ENCODE results near the gene LRRC28. TPM values are rescaled to one million over a fixed set of nuclear protein-coding genes. Genes with fewer than 3 reads are reported as not detected.
A peak's percentile ranks its signal among the peaks of the same experiment; 100 is the strongest.

The LRRC28 gene
- total RNA-seq (2021) (28.4 and 30.7 TPM in 2 replicates), Bru-seq, nascent RNA (percentile 68 among the genes with signal in this experiment), BruChase-seq, experiment 1, labeled RNA remaining after a 2-hour chase (percentile 64 among the genes with signal in this experiment), BruChase-seq, experiment 2, labeled RNA remaining after a 6-hour chase (percentile 56 among the genes with signal in this experiment)
- long read RNA-seq, full-length matches to known transcripts: 9 of 23 reads
- long read RNA-seq, partial matches to known transcripts: 4 of 23 reads
- long read RNA-seq, other reads (novel, unspliced or antisense): 10 of 23 reads

GRCh38 chr15:99250857-99251841 lies at the start of gene LRRC28:
LRRC28 (plus strand) TSS chr15:99251481; CDS start chr15:99255958, 4,477 bp downstream.
- Histone ChIP-seq H3K4me3 (ENCODE audit: low read depth, low read length, poor library complexity, severe bottlenecking) (peak within 1 kb of the TSS; percentile 78), H3K9me3 (ENCODE audit: low read depth, low read length, poor library complexity, severe bottlenecking) (no peaks in the 10 kb centered on the region), H3K27ac (ENCODE audit: low read depth, low read length, poor library complexity, severe bottlenecking) (peak within 1 kb of the TSS; percentile 93), H3K27me3 (replicated peaks; ENCODE audit: insufficient read depth, low read depth, low read length, poor library complexity) (no peaks in the 10 kb centered on the region), H3K36me3 (ENCODE audit: insufficient read depth, low read length, poor library complexity, severe bottlenecking) (peaks cover 4% of the 10 kb centered on the region), H3K4me1 (ENCODE audit: insufficient read depth, low read length, poor library complexity, severe bottlenecking) (peaks cover 22% of the 10 kb centered on the region)
- DNase-seq (ENCODE audit: low spot score): peak; percentile 99
- TF ChIP-seq CTCF (conservative IDR thresholded peaks at IDR 0.05; ENCODE audit: low read depth, low read length) (no peak), EZH2 (IDR thresholded peaks at IDR 0.05; ENCODE audit: borderline replicate concordance, low read depth, low read length, poor library complexity, severe bottlenecking) (no peak)
- POLR2A ChIA-PET (ENCODE audit: low non-redundant PET): interaction anchor here (0.6 kb wide), 2 partner anchors 85 to 141 kb away, joined by 3 to 9 read pairs; no protein-coding TSS in a partner anchor
- intact Hi-C loops (cut with micrococcal nuclease; ENCODE audit: unreplicated experiment): no loop called here
- CTCF ChIA-PET: interaction anchor here (1.0 kb wide), 2 partner anchors 146 to 180 kb away, joined by 3 to 5 read pairs; no protein-coding TSS in a partner anchor
- TSS peak; percentile 85 for BruUV-seq (replicated peaks)

- H3K9me3 ChIP-seq (ENCODE audit: low read depth, low read length, poor library complexity, severe bottlenecking): no peaks in the 10 kb centered on the region
- no peaks in the 10 kb centered on the region for H3K36me3 ChIP-seq (ENCODE audit: insufficient read depth, low read length, poor library complexity, severe bottlenecking)
- BruUV-seq (replicated peaks): no TSS peak
- DNase-seq (ENCODE audit: low spot score): no peak
- H3K4me3 ChIP-seq (ENCODE audit: low read depth, low read length, poor library complexity, severe bottlenecking): no peak overlapping the region
- intact Hi-C loops (cut with micrococcal nuclease; ENCODE audit: unreplicated experiment): no loop called here
- no peak overlapping the region for H3K27ac ChIP-seq (ENCODE audit: low read depth, low read length, poor library complexity, severe bottlenecking)
- ChIA-PET CTCF (no interaction called here), POLR2A (ENCODE audit: low non-redundant PET) (no interaction called here)
- no peaks in the 10 kb centered on the region for H3K27me3 ChIP-seq (replicated peaks; ENCODE audit: insufficient read depth, low read depth, low read length, poor library complexity)
- TF ChIP-seq EZH2 (IDR thresholded peaks at IDR 0.05; ENCODE audit: borderline replicate concordance, low read depth, low read length, poor library complexity, severe bottlenecking): no peak
- no peak for TF ChIP-seq CTCF (conservative IDR thresholded peaks at IDR 0.05; ENCODE audit: low read depth, low read length)
- H3K4me1 ChIP-seq (ENCODE audit: insufficient read depth, low read length, poor library complexity, severe bottlenecking): no peaks in the 10 kb centered on the region
These were observed 49.1 kb upstream of the LRRC28 start for GRCh38 chr15:99202176-99202552.

GRCh38 chr15:99207672-99208071 lies 43.6 kb upstream of the LRRC28 start:
- no peaks in the 10 kb centered on the region for H3K36me3 ChIP-seq (ENCODE audit: insufficient read depth, low read length, poor library complexity, severe bottlenecking)
- BruUV-seq (replicated peaks): no TSS peak
- intact Hi-C loops (cut with micrococcal nuclease; ENCODE audit: unreplicated experiment): no loop called here
- CTCF ChIA-PET: no interaction called here
- no peaks in the 10 kb centered on the region for H3K27me3 ChIP-seq (replicated peaks; ENCODE audit: insufficient read depth, low read depth, low read length, poor library complexity)
- no peak for DNase-seq (ENCODE audit: low spot score)
- H3K4me3 ChIP-seq (ENCODE audit: low read depth, low read length, poor library complexity, severe bottlenecking): no peak overlapping the region
- no peak overlapping the region for H3K27ac ChIP-seq (ENCODE audit: low read depth, low read length, poor library complexity, severe bottlenecking)
- POLR2A ChIA-PET (ENCODE audit: low non-redundant PET): interaction anchor here (0.9 kb wide), 1 partner anchor 391 kb away, joined by 4 read pairs; no protein-coding TSS in a partner anchor
- H3K4me1 ChIP-seq (ENCODE audit: insufficient read depth, low read length, poor library complexity, severe bottlenecking): no peaks in the 10 kb centered on the region
- no peaks in the 10 kb centered on the region for H3K9me3 ChIP-seq (ENCODE audit: low read depth, low read length, poor library complexity, severe bottlenecking)
- no peak for TF ChIP-seq EZH2 (IDR thresholded peaks at IDR 0.05; ENCODE audit: borderline replicate concordance, low read depth, low read length, poor library complexity, severe bottlenecking)
- TF ChIP-seq CTCF (conservative IDR thresholded peaks at IDR 0.05; ENCODE audit: low read depth, low read length): no peak
